ENCODE results near the gene IPMK. TPM values are rescaled to one million over a fixed set of nuclear protein-coding genes. Genes with fewer than 3 reads are reported as not detected.

The IPMK gene
- total and polyA plus RNA-seq, 2 donors (not counting 3 experiments of a cell fraction or from before 2014, with no cell fraction given): 1.4 to 8.1 TPM

DNA sequence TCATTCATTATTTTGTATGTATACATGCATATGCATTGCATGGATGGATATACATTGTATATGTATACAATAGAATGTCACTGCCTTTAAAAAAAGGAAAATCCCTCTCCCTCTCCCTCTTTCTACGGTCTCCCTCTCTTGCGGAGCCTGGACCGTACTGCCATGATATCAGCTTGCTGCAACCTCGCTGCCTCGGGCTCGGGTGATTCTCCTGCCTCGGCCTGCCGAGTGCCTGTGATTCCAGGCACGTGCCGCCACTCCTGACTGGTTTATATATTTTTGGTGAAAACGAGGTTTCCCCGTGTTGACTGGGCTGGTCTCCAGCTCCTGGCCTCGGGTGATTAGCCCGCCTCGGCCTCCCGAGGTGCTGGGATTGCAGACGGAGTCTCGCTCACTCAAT lies 24.4 kb downstream of the IPMK start:
- DNase-seq (ENCODE audit: low read depth, low spot score): no peak
- dilution Hi-C loops (cut with MboI; ENCODE audit: extremely low pct_ligation_motif_present, low sequenced_read_pairs) (no loop called here), intact Hi-C loops (cut with micrococcal nuclease) (no loop called here)
- no peak for TF ChIP-seq MYC (IDR thresholded peaks at IDR 0.05; ENCODE audit: low read depth, low read length)
- no peak for TF ChIP-seq POLR2AphosphoS5 (IDR thresholded peaks at IDR 0.05; ENCODE audit: insufficient read depth, low read depth, low read length)
- no peak for TF ChIP-seq JUN (IDR thresholded peaks at IDR 0.05; ENCODE audit: borderline replicate concordance, insufficient read depth, insufficient read length, low read depth)
- TF ChIP-seq POLR2A (IDR thresholded peaks at IDR 0.05; ENCODE audit: low read depth, low read length): no peak
- Histone ChIP-seq H2AFZ (ENCODE audit: low read depth, low read length) (no peak overlapping the region), H3K27ac (ENCODE audit: insufficient read depth, low read depth, low read length) (no peak overlapping the region), H4K20me1 (replicated peaks; ENCODE audit: control insufficient read depth, extremely low read depth, insufficient read depth, low read length) (no peaks in the 10 kb centered on the region), H3K4me3 (replicated peaks in 1 of 3; ENCODE audit: insufficient read depth in 1 of 3, low read depth in 1 of 3, low read length in 3 of 3) (no peak overlapping the region), H3K79me2 (ENCODE audit: control insufficient read depth, insufficient read depth, low read length) (peaks cover 27% of the 10 kb centered on the region), H3K9me3 (replicated peaks; ENCODE audit: control insufficient read depth, insufficient read depth, low read length) (no peaks in the 10 kb centered on the region), H3K9ac (replicated peaks; ENCODE audit: extremely low read depth, insufficient read depth, low read length) (no peak overlapping the region), H3K4me1 (ENCODE audit: control insufficient read depth, extremely low read depth, insufficient read depth, low read length) (peaks cover 31% of the 10 kb centered on the region), H3K4me2 (ENCODE audit: insufficient read depth, low read length) (no peak overlapping the region), H3K27me3 (ENCODE audit: control insufficient read depth in 2 of 2, insufficient read depth in 2 of 2, low read length in 2 of 2) (no peaks in the 10 kb centered on the region), H3K9me1 (replicated peaks; ENCODE audit: control insufficient read depth, extremely low read depth, insufficient read depth, low read length) (no peaks in the 10 kb centered on the region), H3K36me3 (ENCODE audit: control insufficient read depth in 2 of 2, extremely low read depth in 1 of 2, insufficient read depth in 2 of 2, low read length in 2 of 2) (no peaks in the 10 kb centered on the region)
- ChIA-PET POLR2A (no interaction called here), CTCF (no interaction called here)
- no peak for FAIRE-seq
- BruUV-seq (replicated peaks): no TSS peak

DNA sequence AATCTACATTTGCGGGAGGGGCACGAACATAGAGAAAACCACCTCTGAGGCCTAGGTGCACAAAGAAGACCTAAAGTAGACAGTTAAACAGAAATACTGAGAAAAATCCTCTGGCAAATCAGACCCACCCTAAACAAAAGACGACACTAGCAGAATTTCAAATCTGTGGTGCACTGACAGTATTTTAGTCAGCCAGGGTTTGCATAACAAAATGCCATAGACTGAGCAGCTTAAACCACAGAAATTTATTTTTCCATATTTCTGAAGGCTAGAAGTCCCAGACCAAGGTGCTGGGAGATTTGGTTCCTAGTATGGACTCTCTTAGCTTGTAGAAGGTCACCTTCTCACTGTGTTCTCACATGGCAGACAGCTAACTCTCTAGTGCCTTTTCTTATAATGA lies 26.3 kb downstream of the IPMK start:
- FAIRE-seq (no peak), DNase-seq (ENCODE audit: low read depth, low spot score) (no peak)
- dilution Hi-C loops (cut with MboI; ENCODE audit: extremely low pct_ligation_motif_present, low sequenced_read_pairs) (no loop called here), intact Hi-C loops (cut with micrococcal nuclease) (loop anchor here (2.0 kb wide), 1 partner anchor 49 kb away; no protein-coding TSS in a partner anchor)
- CTCF ChIA-PET: interaction anchor here (1.3 kb wide), 1 partner anchor 13 kb away, joined by 3 read pairs; no protein-coding TSS in a partner anchor
- Histone ChIP-seq H3K79me2 (ENCODE audit: control insufficient read depth, insufficient read depth, low read length) (peaks cover 32% of the 10 kb centered on the region), H3K9me3 (replicated peaks; ENCODE audit: control insufficient read depth, insufficient read depth, low read length) (no peaks in the 10 kb centered on the region), H2AFZ (ENCODE audit: low read depth, low read length) (no peak overlapping the region), H3K4me2 (ENCODE audit: insufficient read depth, low read length) (peak overlapping the region; percentile 90), H3K36me3 (ENCODE audit: control insufficient read depth in 2 of 2, extremely low read depth in 1 of 2, insufficient read depth in 2 of 2, low read length in 2 of 2) (no peaks in the 10 kb centered on the region), H3K9ac (replicated peaks; ENCODE audit: extremely low read depth, insufficient read depth, low read length) (no peak overlapping the region), H4K20me1 (replicated peaks; ENCODE audit: control insufficient read depth, extremely low read depth, insufficient read depth, low read length) (no peaks in the 10 kb centered on the region), H3K27ac (ENCODE audit: insufficient read depth, low read depth, low read length) (peak overlapping the region; percentile 94), H3K4me3 (replicated peaks in 1 of 3; ENCODE audit: insufficient read depth in 1 of 3, low read depth in 1 of 3, low read length in 3 of 3) (no peak overlapping the region), H3K9me1 (replicated peaks; ENCODE audit: control insufficient read depth, extremely low read depth, insufficient read depth, low read length) (no peaks in the 10 kb centered on the region), H3K4me1 (ENCODE audit: control insufficient read depth, extremely low read depth, insufficient read depth, low read length) (peaks cover 49% of the 10 kb centered on the region), H3K27me3 (ENCODE audit: control insufficient read depth in 2 of 2, insufficient read depth in 2 of 2, low read length in 2 of 2) (no peaks in the 10 kb centered on the region)
- TF ChIP-seq FOS (IDR thresholded peaks at IDR 0.05; ENCODE audit: borderline replicate concordance, insufficient read depth, low read length): no peak
- no peak for TF ChIP-seq JUN (IDR thresholded peaks at IDR 0.05; ENCODE audit: borderline replicate concordance, insufficient read depth, insufficient read length, low read depth)
- TF ChIP-seq, protein P1, sequence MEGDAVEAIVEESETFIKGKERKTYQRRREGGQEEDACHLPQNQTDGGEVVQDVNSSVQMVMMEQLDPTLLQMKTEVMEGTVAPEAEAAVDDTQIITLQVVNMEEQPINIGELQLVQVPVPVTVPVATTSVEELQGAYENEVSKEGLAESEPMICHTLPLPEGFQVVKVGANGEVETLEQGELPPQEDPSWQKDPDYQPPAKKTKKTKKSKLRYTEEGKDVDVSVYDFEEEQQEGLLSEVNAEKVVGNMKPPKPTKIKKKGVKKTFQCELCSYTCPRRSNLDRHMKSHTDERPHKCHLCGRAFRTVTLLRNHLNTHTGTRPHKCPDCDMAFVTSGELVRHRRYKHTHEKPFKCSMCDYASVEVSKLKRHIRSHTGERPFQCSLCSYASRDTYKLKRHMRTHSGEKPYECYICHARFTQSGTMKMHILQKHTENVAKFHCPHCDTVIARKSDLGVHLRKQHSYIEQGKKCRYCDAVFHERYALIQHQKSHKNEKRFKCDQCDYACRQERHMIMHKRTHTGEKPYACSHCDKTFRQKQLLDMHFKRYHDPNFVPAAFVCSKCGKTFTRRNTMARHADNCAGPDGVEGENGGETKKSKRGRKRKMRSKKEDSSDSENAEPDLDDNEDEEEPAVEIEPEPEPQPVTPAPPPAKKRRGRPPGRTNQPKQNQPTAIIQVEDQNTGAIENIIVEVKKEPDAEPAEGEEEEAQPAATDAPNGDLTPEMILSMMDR (IDR thresholded peaks at IDR 0.05; ENCODE audit: extremely low read depth in 1 of 2, insufficient read depth in 1 of 2, low read depth in 1 of 2, low read length in 2 of 2): no peak
- no peak for TF ChIP-seq MYC (IDR thresholded peaks at IDR 0.05; ENCODE audit: low read depth, low read length)
- TF ChIP-seq EZH2 (IDR thresholded peaks at IDR 0.05; ENCODE audit: borderline replicate concordance, low read depth, low read length, severe bottlenecking): no peak
- TF ChIP-seq POLR2AphosphoS5 (IDR thresholded peaks at IDR 0.05; ENCODE audit: insufficient read depth, low read depth, low read length): no peak
- TF ChIP-seq POLR2A (IDR thresholded peaks at IDR 0.05; ENCODE audit: low read depth, low read length): no peak
- TF ChIP-seq, protein P2, sequence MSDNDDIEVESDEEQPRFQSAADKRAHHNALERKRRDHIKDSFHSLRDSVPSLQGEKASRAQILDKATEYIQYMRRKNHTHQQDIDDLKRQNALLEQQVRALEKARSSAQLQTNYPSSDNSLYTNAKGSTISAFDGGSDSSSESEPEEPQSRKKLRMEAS (IDR thresholded peaks at IDR 0.05; ENCODE audit: insufficient read depth, insufficient read length): no peak
- no peak for TF ChIP-seq GATA2 (IDR thresholded peaks at IDR 0.05; ENCODE audit: insufficient read depth, insufficient read length, low read depth, low read length)
- POLR2A ChIA-PET: no interaction called here
- no TSS peak for BruUV-seq (replicated peaks)

All from endothelial cell of umbilical vein (primary cell).